Neuronal stem cell (in vitro differentiated cells): ENCODE measurements around the gene CSGALNACT2.

Source experiments
- DNase-seq: peaks from one replicate; pipeline ENCODE4 v3.0.0-alpha.2; 2013; ENCODE audit warnings: low spot score
- H2AFZ ChIP-seq: one replicate; pipeline ENCODE4 v1.6.1; 2013; ENCODE audit warnings: mild to moderate bottlenecking, low read length, inconsistent platforms
- H2AK5ac ChIP-seq: 2 replicates; pipeline ENCODE4 v1.6.1; 2013; ENCODE audit warnings: low read depth, mild to moderate bottlenecking, inconsistent platforms, low read length, moderate library complexity, mixed read lengths
- H2BK120ac ChIP-seq: 2 replicates; pipeline ENCODE4 v1.6.1; 2013; ENCODE audit warnings: low read depth, mild to moderate bottlenecking, inconsistent platforms, low read length, moderate library complexity, mixed read lengths
- H2BK12ac ChIP-seq: one replicate; pipeline ENCODE4 v1.6.1; 2013; ENCODE audit warnings: low read length, inconsistent platforms
- H2BK15ac ChIP-seq: 2 replicates; pipeline ENCODE4 v1.6.1; 2013; ENCODE audit warnings: mild to moderate bottlenecking, low read length, inconsistent platforms, mixed read lengths
- H2BK5ac ChIP-seq: one replicate; pipeline ENCODE4 v1.6.1; 2013; ENCODE audit warnings: inconsistent platforms, mild to moderate bottlenecking, low read length, moderate library complexity
- H3K14ac ChIP-seq: one replicate; pipeline ENCODE4 v1.6.1; 2013; ENCODE audit warnings: low read length, inconsistent platforms
- H3K18ac ChIP-seq: 2 replicates; pipeline ENCODE4 v1.6.1; 2013; ENCODE audit warnings: low read length, inconsistent platforms
- H3K23ac ChIP-seq: 2 replicates; pipeline ENCODE4 v1.6.1; 2013; ENCODE audit warnings: low read depth, mild to moderate bottlenecking, mixed read lengths, low read length, inconsistent platforms; ENCODE audit not compliant: poor library complexity
- H3K27ac ChIP-seq: replicated peaks from 3 replicates; pipeline ENCODE4 v1.5.1; 2013; ENCODE audit warnings: low read length, inconsistent platforms
- H3K27me3 ChIP-seq, 3 experiments: 2 replicates each; pipeline ENCODE4 v1.6.1; 2013; ENCODE audit warnings: low read length in 3 of 3, mild to moderate bottlenecking in 2 of 3, inconsistent platforms in 1 of 3, low read depth in 1 of 3, mixed read lengths in 1 of 3, moderate library complexity in 1 of 3; ENCODE audit not compliant: control insufficient read depth in 3 of 3, insufficient read depth in 3 of 3
- H3K36me3 ChIP-seq, 2 donors: replicated peaks in 1 of 2; 2 replicates each; pipeline ENCODE4 v1.6.1; 2013; ENCODE audit warnings: low read length in 2 of 2; ENCODE audit not compliant: control insufficient read depth in 2 of 2, insufficient read depth in 2 of 2
- H3K4ac ChIP-seq: 2 replicates; pipeline ENCODE4 v1.6.1; 2013; ENCODE audit warnings: inconsistent platforms, mild to moderate bottlenecking, low read length, moderate library complexity
- H3K4me1 ChIP-seq, 2 donors: 1 replicate in 1 of 2; 2 replicates in 1 of 2; pipeline ENCODE4 v1.6.1; 2013; ENCODE audit warnings: low read length in 2 of 2, low read depth in 1 of 2; ENCODE audit not compliant: control insufficient read depth in 2 of 2, insufficient read depth in 1 of 2
- H3K4me2 ChIP-seq: one replicate; pipeline ENCODE4 v1.6.1; 2013; ENCODE audit warnings: mild to moderate bottlenecking, low read length, inconsistent platforms; ENCODE audit not compliant: insufficient read depth, poor library complexity, severe bottlenecking
- H3K4me3 ChIP-seq, 2 donors: 2 replicates each; pipeline ENCODE4 v1.5.1; 2013; ENCODE audit warnings: low read length in 2 of 2, mild to moderate bottlenecking in 2 of 2, inconsistent platforms in 1 of 2, moderate library complexity in 1 of 2
- H3K79me1 ChIP-seq: one replicate; pipeline ENCODE4 v1.6.1; 2013; ENCODE audit warnings: low read depth, mild to moderate bottlenecking, inconsistent platforms, low read length, moderate library complexity
- H3K9ac ChIP-seq: one replicate; pipeline ENCODE4 v1.6.1; 2013; ENCODE audit warnings: mild to moderate bottlenecking, low read depth, low read length, inconsistent platforms; ENCODE audit not compliant: poor library complexity
- H3K9me3 ChIP-seq, 2 donors: replicated peaks in 1 of 2; 2 replicates each; pipeline versions ENCODE3 to v1.6.1; 2013; ENCODE audit warnings: low read length in 2 of 2, mild to moderate bottlenecking in 2 of 2, inconsistent platforms in 1 of 2, low read depth in 1 of 2, mixed read lengths in 1 of 2, moderate library complexity in 1 of 2; ENCODE audit not compliant: control insufficient read depth in 2 of 2, insufficient read depth in 1 of 2
- H4K8ac ChIP-seq: one replicate; pipeline ENCODE4 v1.6.1; 2013; ENCODE audit warnings: low read depth, mild to moderate bottlenecking, inconsistent platforms, low read length, moderate library complexity
- H4K91ac ChIP-seq: one replicate; pipeline ENCODE4 v1.6.1; 2013; ENCODE audit warnings: low read length, low read depth, mild to moderate bottlenecking, inconsistent platforms; ENCODE audit not compliant: poor library complexity
- WGBS, 2 donors: extraction: QIAGEN DNeasy Blood & Tissue Kit; methylation state at CpG; one replicate each; pipeline ENCODE4 v1.1.7; 2013; ENCODE audit warnings: missing lambda C conversion rate in 2 of 2, mixed read lengths in 1 of 2; ENCODE audit not compliant: insufficient read length in 2 of 2, insufficient replicate concordance in 1 of 2; ENCODE audit errors: extremely low coverage in 2 of 2; 5-methylcytosine and 5-hydroxymethylcytosine counted together

The CSGALNACT2 gene

GRCh38 chr10:43162604-43163003, 24.4 kb downstream of the CSGALNACT2 start:
- peaks cover 1% of the 10 kb centered on the region for H3K79me1 ChIP-seq
- peaks cover 0 to 43% of the 10 kb centered on the region in 2 donors for H3K36me3 ChIP-seq
- no peak overlapping the region for H3K4ac ChIP-seq
- no peak overlapping the region for H3K14ac ChIP-seq
- H2BK120ac ChIP-seq, result no peak overlapping the region
- H2BK5ac ChIP-seq, result no peak overlapping the region
- no peaks in the 10 kb centered on the region for H3K4me1 ChIP-seq
- H3K23ac ChIP-seq, result no peak overlapping the region
- H3K4me2 ChIP-seq, result no peak overlapping the region
- no peak overlapping the region for H4K91ac ChIP-seq
- DNase-seq, result no peak
- no peak overlapping the region for H3K9ac ChIP-seq
- no peak overlapping the region for H4K8ac ChIP-seq
- H2AK5ac ChIP-seq, result no peak overlapping the region
- no peak overlapping the region for H3K27ac ChIP-seq
- H3K27me3 ChIP-seq, result no peaks in the 10 kb centered on the region
- no peaks in the 10 kb centered on the region for H3K9me3 ChIP-seq
- WGBS, 2 donors, result no CpG with 5 or more reads among the region's 1 CpG
- H2BK15ac ChIP-seq, result no peak overlapping the region
- no peak overlapping the region for H3K18ac ChIP-seq
- H2AFZ ChIP-seq, result no peak overlapping the region
- no peak overlapping the region for H3K4me3 ChIP-seq
- H2BK12ac ChIP-seq, result no peak overlapping the region

- Histone ChIP-seq H2BK12ac (no peak overlapping the region), H3K79me1 (no peaks in the 10 kb centered on the region), H2AK5ac (no peak overlapping the region), H3K36me3 (peaks cover 3 to 39% of the 10 kb centered on the region in 2 donors), H3K27me3 (no peaks in the 10 kb centered on the region), H3K4me1 (no peaks in the 10 kb centered on the region), H3K9ac (no peak overlapping the region), H2BK15ac (no peak overlapping the region), H3K9me3 (no peaks in the 10 kb centered on the region), H4K8ac (no peak overlapping the region), H3K4ac (no peak overlapping the region), H3K14ac (no peak overlapping the region), H3K18ac (no peak overlapping the region), H3K23ac (no peak overlapping the region), H3K4me3 (no peak overlapping the region), H3K4me2 (no peak overlapping the region), H4K91ac (no peak overlapping the region), H2BK120ac (no peak overlapping the region), H2BK5ac (no peak overlapping the region), H3K27ac (no peak overlapping the region), H2AFZ (no peak overlapping the region)
- no peak for DNase-seq
- WGBS, 2 donors, result no CpG with 5 or more reads among the region's 6 CpGs
These were observed 28.1 kb downstream of the CSGALNACT2 start for GRCh38 chr10:43166207-43166879.

DNA sequence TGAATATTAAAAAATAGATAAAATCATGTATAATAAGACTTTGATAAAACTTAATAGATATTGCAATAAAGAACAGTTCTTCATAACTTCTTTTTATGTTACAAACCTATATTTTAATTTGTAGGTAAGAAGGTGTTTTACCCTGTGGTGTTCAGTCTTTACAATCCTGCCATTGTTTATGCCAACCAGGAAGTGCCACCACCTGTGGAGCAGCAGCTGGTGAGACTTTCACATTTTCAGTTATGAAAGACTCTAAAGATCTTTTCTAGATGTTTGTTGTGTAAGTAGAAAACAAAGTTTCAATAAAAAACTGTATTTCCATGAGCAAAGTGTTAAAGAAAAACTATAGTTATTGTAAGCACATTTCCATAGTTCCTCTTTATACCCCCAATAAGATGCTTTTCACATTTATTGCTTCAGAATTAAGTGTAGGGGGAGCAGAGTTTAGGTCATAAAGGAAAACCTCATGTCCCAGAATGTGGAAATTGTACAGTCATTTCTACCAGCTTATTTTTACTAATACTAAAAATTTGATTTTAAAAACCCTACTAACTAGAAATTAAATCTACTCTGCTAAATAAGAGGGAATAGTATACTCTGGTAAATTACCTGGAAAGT, 28.7 kb downstream of the CSGALNACT2 start:
- no peak overlapping the region for H3K14ac ChIP-seq
- H2AK5ac ChIP-seq, result no peak overlapping the region
- no peaks in the 10 kb centered on the region for H3K79me1 ChIP-seq
- no peak overlapping the region for H4K91ac ChIP-seq
- H2BK15ac ChIP-seq, result no peak overlapping the region
- no peak overlapping the region for H3K18ac ChIP-seq
- H3K4me2 ChIP-seq, result no peak overlapping the region
- H3K4me3 ChIP-seq, result no peak overlapping the region
- no peak overlapping the region for H2BK5ac ChIP-seq
- no peak overlapping the region for H3K23ac ChIP-seq
- H3K9ac ChIP-seq, result no peak overlapping the region
- no peak overlapping the region for H2BK12ac ChIP-seq
- no peaks in the 10 kb centered on the region for H3K27me3 ChIP-seq
- no peak overlapping the region for H3K4ac ChIP-seq
- H2BK120ac ChIP-seq, result no peak overlapping the region
- H3K4me1 ChIP-seq, result no peaks in the 10 kb centered on the region
- H3K9me3 ChIP-seq, result no peaks in the 10 kb centered on the region
- H4K8ac ChIP-seq, result no peak overlapping the region
- H3K27ac ChIP-seq, result no peak overlapping the region
- no peak overlapping the region for H2AFZ ChIP-seq
- peaks cover 3 to 37% of the 10 kb centered on the region in 2 donors for H3K36me3 ChIP-seq
- no peak for DNase-seq

- Histone ChIP-seq H3K4me3 (no peak overlapping the region), H3K4ac (no peak overlapping the region)
These were observed 29.2 kb downstream of the CSGALNACT2 start for GRCh38 chr10:43167498-43167889.

More at GRCh38 chr10:43167498-43167889, 29.2 kb downstream of the CSGALNACT2 start:
- H2BK12ac ChIP-seq, result no peak overlapping the region
- H3K4me2 ChIP-seq, result no peak overlapping the region
- no peaks in the 10 kb centered on the region for H3K9me3 ChIP-seq
- H3K27me3 ChIP-seq, result no peaks in the 10 kb centered on the region
- no peak overlapping the region for H2BK15ac ChIP-seq
- peaks cover 3 to 38% of the 10 kb centered on the region in 2 donors for H3K36me3 ChIP-seq
- H4K91ac ChIP-seq, result no peak overlapping the region
- H4K8ac ChIP-seq, result no peak overlapping the region
- H2AFZ ChIP-seq, result no peak overlapping the region
- no peak overlapping the region for H2AK5ac ChIP-seq
- H3K4me1 ChIP-seq, result no peaks in the 10 kb centered on the region
- H3K9ac ChIP-seq, result no peak overlapping the region
- no peak overlapping the region for H2BK120ac ChIP-seq
- H3K14ac ChIP-seq, result no peak overlapping the region
- no peak overlapping the region for H3K18ac ChIP-seq
- H3K27ac ChIP-seq, result no peak overlapping the region
- H2BK5ac ChIP-seq, result no peak overlapping the region
- H3K79me1 ChIP-seq, result no peaks in the 10 kb centered on the region
- no CpG with 5 or more reads among the region's 2 CpGs for WGBS, 2 donors
- no peak for DNase-seq
- no peak overlapping the region for H3K23ac ChIP-seq
